CD4-positive, alpha-beta T cell (primary cell): ENCODE data around the gene SSH2. TPM values are rescaled to one million over a fixed set of nuclear protein-coding genes. Genes with fewer than 3 reads are reported as not detected.

Experiments used
- ATAC-seq: fragments of 200-7000 bp; cut with Tn5 transposase; one replicate; pipeline ENCODE4 v1.10.0; 2022; ENCODE audit warnings: mild to moderate bottlenecking; ENCODE audit not compliant: poor library complexity
- CTCF ChIA-PET: fragments of 350-600 bp; sonication (Branson Sonifier 250); formaldehyde crosslinking; loops from one replicate; lab custom pipeline; 2021; ENCODE audit warnings: antibody characterized with exemption, inconsistent platforms; lab: Charles Lee
- POLR2A ChIA-PET: fragments of 350-600 bp; sonication (Branson Sonifier 250); formaldehyde crosslinking; loops from one replicate; lab custom pipeline; 2021; ENCODE audit warnings: antibody characterized with exemption, inconsistent platforms; lab: Charles Lee
- DNase-seq, 14 experiments: peaks; one replicate each; pipeline ENCODE4 v3.0.0-alpha.2; 2013 to 2020; ENCODE audit warnings: mixed read lengths in 2 of 14
- H3K27ac ChIP-seq, 2 donors: one replicate each; pipeline versions ENCODE4 v1.5.1 to v1.7.0; 2013; ENCODE audit warnings: low read length in 2 of 2, low read depth in 1 of 2, mild to moderate bottlenecking in 1 of 2
- H3K27me3 ChIP-seq, 2 experiments: 1 replicate in 1 of 2; 2 replicates in 1 of 2; pipeline versions ENCODE4 v1.6.1 to v1.7.0; 2013; ENCODE audit warnings: low read length in 2 of 2, control low read depth in 1 of 2, mild to moderate bottlenecking in 1 of 2, moderate library complexity in 1 of 2; ENCODE audit not compliant: insufficient read depth in 2 of 2, control insufficient read depth in 1 of 2
- H3K36me3 ChIP-seq: one replicate; pipeline ENCODE4 v1.6.1; 2013; ENCODE audit warnings: low read length, control low read depth; ENCODE audit not compliant: insufficient read depth
- H3K4me1 ChIP-seq: one replicate; pipeline ENCODE4 v1.6.1; 2013; ENCODE audit warnings: low read length, control low read depth; ENCODE audit not compliant: insufficient read depth
- H3K4me3 ChIP-seq: one replicate; pipeline ENCODE4 v1.5.1; 2013; ENCODE audit warnings: mild to moderate bottlenecking, low read length, moderate library complexity
- H3K9me3 ChIP-seq, 2 experiments: 1 replicate in 1 of 2; 2 replicates in 1 of 2; pipeline versions ENCODE4 v1.6.1 to v1.7.0; 2013; ENCODE audit warnings: low read length in 2 of 2, mild to moderate bottlenecking in 2 of 2, control low read depth in 1 of 2, moderate library complexity in 1 of 2; ENCODE audit not compliant: control insufficient read depth in 1 of 2, insufficient read depth in 1 of 2
- H3K27ac Mint-ChIP-seq: one replicate; pipeline ENCODE4 v1.8.0; 2020; ENCODE audit warnings: mixed read lengths
- H3K27me3 Mint-ChIP-seq: one replicate; pipeline ENCODE4 v1.8.0; 2021; ENCODE audit warnings: mixed read lengths
- H3K36me3 Mint-ChIP-seq: one replicate; pipeline ENCODE4 v1.8.0; 2021; ENCODE audit warnings: low read depth, mixed read lengths
- H3K4me1 Mint-ChIP-seq: one replicate; pipeline ENCODE4 v1.8.0; 2021; ENCODE audit warnings: low read depth, mixed read lengths
- H3K4me3 Mint-ChIP-seq: one replicate; pipeline ENCODE4 v1.8.0; 2020; ENCODE audit warnings: mild to moderate bottlenecking, mixed read lengths
- H3K9me3 Mint-ChIP-seq: one replicate; pipeline ENCODE4 v1.8.0; 2020; ENCODE audit warnings: mixed read lengths
- CTCF ChIP-seq: fragments of 200-600 bp; IDR thresholded peaks from one replicate; pipeline ENCODE4 v1.8.0; 2022; ENCODE audit warnings: antibody characterized with exemption, mild to moderate bottlenecking
- intact Hi-C, 2 experiments: fragments of 100-400 bp; cut with DNase I in 1 of 2; cut with micrococcal nuclease in 1 of 2; formaldehyde crosslinking; loops; one replicate each; pipeline versions ENCODE4 v1.15.1 to v1.9.0; 2023 to 2025; cut with DNase I, micrococcal nuclease
- total RNA-seq, 174 experiments: library from RNA in 2 of 174; stranded (reverse) in 2 of 174; gene quantifications; one replicate each; pipeline ENCODE4 v1.2.3 and lab custom pipeline; 2021 to 2026

SSH2 gene
- total RNA-seq, 2 experiments from 2014 or later = 73.4 to 81.5 TPM

DNA sequence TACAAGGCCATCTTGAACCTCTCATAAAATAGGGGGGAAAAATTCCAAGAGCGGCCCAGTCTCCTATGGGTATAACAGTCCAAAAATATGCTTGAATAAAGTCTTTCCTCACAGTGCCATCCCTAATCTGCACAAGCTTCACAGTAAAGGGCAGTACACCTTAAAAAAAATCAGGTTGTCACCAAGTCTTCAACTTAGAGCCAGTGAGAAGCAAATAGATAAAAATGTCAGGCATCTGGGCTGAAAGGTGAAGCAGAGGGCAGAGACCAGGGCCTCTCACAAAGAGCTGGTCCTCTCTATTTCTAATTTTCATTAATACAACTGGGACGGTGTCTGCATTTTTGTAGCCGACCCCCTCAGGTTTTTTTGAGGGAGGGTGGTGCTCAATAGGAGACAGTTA, 82.9 kb downstream of the SSH2 start:
- TF ChIP-seq CTCF = no peak
- Histone ChIP-seq H3K36me3 (no peaks in the 10 kb centered on the region), H3K4me1 (no peaks in the 10 kb centered on the region), H3K27me3 (no peaks in the 10 kb centered on the region), H3K9me3 (no peaks in the 10 kb centered on the region), H3K27ac (no peak overlapping the region), H3K4me3 (no peak overlapping the region)
- DNase-seq (no peak), ATAC-seq (no peak)
- ChIA-PET POLR2A (no interaction called here), CTCF (interaction anchor here (1.8 kb wide), 1 partner anchor 22 kb away, joined by 5 read pairs; no protein-coding TSS in a partner anchor)
- H3K27ac Mint-ChIP-seq = no peak overlapping the region
- H3K36me3 Mint-ChIP-seq = peaks cover 20% of the 10 kb centered on the region
- H3K4me3 Mint-ChIP-seq = no peak overlapping the region
- H3K9me3 Mint-ChIP-seq = no peaks in the 10 kb centered on the region
- H3K27me3 Mint-ChIP-seq = no peaks in the 10 kb centered on the region
- intact Hi-C loops = no loop called here
- H3K4me1 Mint-ChIP-seq = no peaks in the 10 kb centered on the region

DNA sequence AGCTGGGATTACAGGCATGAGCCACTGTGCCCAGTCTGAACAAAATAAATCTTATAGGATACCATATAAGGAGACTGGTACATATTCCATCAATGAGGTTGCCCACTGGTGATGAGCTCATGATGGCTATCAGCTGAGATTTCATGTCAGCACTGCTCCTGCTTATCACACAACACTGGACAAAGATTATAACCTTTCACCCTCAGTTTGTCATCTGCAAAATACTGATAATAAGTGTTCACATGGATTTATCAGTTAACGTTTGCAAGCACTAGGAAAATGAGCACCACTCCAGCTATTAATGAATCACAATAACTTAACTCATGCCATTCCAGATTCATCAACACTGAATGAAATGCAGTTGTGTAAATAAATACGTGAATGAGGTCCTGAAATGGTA, 83.7 kb downstream of the SSH2 start:
- Histone ChIP-seq H3K4me1 (no peaks in the 10 kb centered on the region), H3K27me3 (no peaks in the 10 kb centered on the region), H3K9me3 (no peaks in the 10 kb centered on the region), H3K36me3 (no peaks in the 10 kb centered on the region), H3K27ac (no peak overlapping the region), H3K4me3 (no peak overlapping the region)
- Mint-ChIP-seq H3K27ac (peak overlapping the region; percentile 12), H3K36me3 (peaks cover 20% of the 10 kb centered on the region), H3K4me1 (no peaks in the 10 kb centered on the region), H3K9me3 (no peaks in the 10 kb centered on the region), H3K27me3 (no peaks in the 10 kb centered on the region), H3K4me3 (no peak overlapping the region)
- CTCF ChIA-PET = interaction anchor here (0.6 to 1.8 kb wide), 2 partner anchors 14 to 21 kb away, joined by 3 to 5 read pairs; no protein-coding TSS in a partner anchor
- TF ChIP-seq CTCF = no peak
- POLR2A ChIA-PET = no interaction called here
- no peak for DNase-seq
- no peak for ATAC-seq
- intact Hi-C loops = no loop called here

DNA sequence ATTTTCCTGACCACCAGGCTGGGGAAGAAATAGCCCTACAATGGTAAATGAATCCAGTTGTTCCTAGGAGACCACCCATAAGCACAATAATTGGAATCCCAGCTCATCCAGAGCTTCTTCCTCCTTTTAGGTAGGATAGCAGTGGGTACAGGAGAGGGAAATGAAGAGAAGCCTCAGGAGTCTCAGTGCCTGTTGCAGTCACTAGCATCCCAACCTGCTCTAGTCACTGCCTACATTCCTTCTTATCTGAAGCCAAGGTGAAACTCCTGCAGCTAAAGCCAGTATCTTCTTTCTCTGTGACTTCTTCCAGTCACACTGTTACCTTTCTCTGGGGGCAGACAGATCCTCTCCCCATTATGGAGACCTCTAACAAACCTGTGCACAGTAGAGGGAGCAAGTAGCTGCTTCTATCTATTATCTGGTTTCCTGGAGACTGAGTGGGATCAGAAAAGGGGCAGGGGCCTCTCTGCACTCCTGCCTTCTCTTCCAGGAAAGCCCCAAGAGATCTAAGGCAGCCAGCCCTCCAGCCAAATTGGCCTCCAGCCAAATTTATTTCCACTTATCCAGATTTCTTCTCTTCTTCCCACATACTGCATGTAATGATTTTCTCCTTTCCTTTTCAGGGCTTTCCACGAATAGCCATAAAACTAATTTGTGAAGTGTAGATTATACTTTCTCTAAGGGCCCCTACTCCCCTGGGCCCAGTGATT, 85.5 kb downstream of the SSH2 start:
- Histone ChIP-seq H3K36me3 (no peaks in the 10 kb centered on the region), H3K4me3 (no peak overlapping the region), H3K27me3 (no peaks in the 10 kb centered on the region), H3K4me1 (no peaks in the 10 kb centered on the region), H3K27ac (no peak overlapping the region), H3K9me3 (no peaks in the 10 kb centered on the region)
- CTCF ChIA-PET = no interaction called here
- POLR2A ChIA-PET = interaction anchor here (1.0 kb wide), 1 partner anchor 87 kb away, joined by 3 read pairs; no protein-coding TSS in a partner anchor
- Mint-ChIP-seq H3K4me3 (no peak overlapping the region), H3K4me1 (no peaks in the 10 kb centered on the region), H3K27me3 (no peaks in the 10 kb centered on the region), H3K27ac (no peak overlapping the region), H3K36me3 (peaks cover 20% of the 10 kb centered on the region), H3K9me3 (no peaks in the 10 kb centered on the region)
- DNase-seq (no peak), ATAC-seq (no peak)
- TF ChIP-seq CTCF = no peak
- intact Hi-C loops = no loop called here
